Activated T-helper 1 cell treated with anti-CD3 and anti-CD28 coated beads, Interleukin-12 subunit alpha, Interleukin-12 subunit beta, Interleukin-2, Interleukin-4 antibody, amounts not matched to agents 30 ng/mL and 10 ng/mL and 1 ng/mL, durations not matched to agents 14 hours and 24 hours and 36 hours (primary cell): ENCODE measurements around the gene WDR47. TPM values are rescaled to one million over a fixed set of nuclear protein-coding genes. Genes with fewer than 3 reads are reported as not detected.
"Not testable (repeated sequence)": the region's sequence is repeated elsewhere in the genome, so short reads cannot be mapped to it uniquely, and the experiment has no call there.

Experiments
- DNase-seq: peaks from one replicate; pipeline ENCODE4 v3.0.0; 2021; ENCODE audit warnings: low spot score
- H3K27ac Mint-ChIP-seq: one replicate; pipeline ENCODE4 v1.8.0; 2021; ENCODE audit warnings: mild to moderate bottlenecking, mixed read lengths
- H3K27me3 Mint-ChIP-seq: one replicate; pipeline ENCODE4 v1.8.0; 2022; ENCODE audit warnings: mild to moderate bottlenecking, moderate library complexity, mixed read lengths; ENCODE audit not compliant: insufficient read depth
- H3K36me3 Mint-ChIP-seq: one replicate; pipeline ENCODE4 v1.8.0; 2021; ENCODE audit warnings: low read depth, mixed read lengths
- H3K4me1 Mint-ChIP-seq: one replicate; pipeline ENCODE4 v1.8.0; 2021; ENCODE audit warnings: low read depth, mixed read lengths
- H3K4me3 Mint-ChIP-seq: one replicate; pipeline ENCODE4 v1.8.0; 2021; ENCODE audit warnings: mild to moderate bottlenecking, moderate library complexity, mixed read lengths
- H3K9me3 Mint-ChIP-seq: one replicate; pipeline ENCODE4 v1.8.0; 2021; ENCODE audit warnings: mixed read lengths
- intact Hi-C: fragments of 100-400 bp; cut with micrococcal nuclease; formaldehyde crosslinking; loops from one replicate; pipeline ENCODE4 v1.15.1; 2024
- total RNA-seq: library from RNA; stranded (reverse); gene quantifications from 2 replicates; pipeline ENCODE4 v1.2.3, GENCODE V29; 2022

WDR47 gene
- total RNA-seq, 1 donor from 2014 or later: 14.4 TPM

DNA sequence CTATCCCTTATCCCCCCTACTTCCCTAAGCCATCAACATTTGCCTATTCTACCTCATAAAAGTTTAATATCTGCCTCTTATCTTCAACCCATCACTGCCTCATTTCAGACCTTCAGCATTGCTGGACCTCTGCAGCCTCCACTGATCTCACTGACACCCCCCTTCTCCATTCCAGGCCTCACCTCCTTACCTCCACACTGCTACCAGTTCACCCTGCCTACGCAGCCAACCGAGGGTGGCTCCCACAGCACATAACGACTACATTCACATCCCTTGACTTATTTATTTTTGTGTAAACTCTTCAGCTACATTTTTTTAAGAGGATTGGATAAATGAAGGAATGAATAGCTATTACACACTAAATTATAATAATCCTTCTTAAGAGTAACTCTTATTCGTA, 92.9 kb downstream of the WDR47 start:
- Mint-ChIP-seq H3K4me1 (peaks cover 15% of the 10 kb centered on the region), H3K9me3 (no peaks in the 10 kb centered on the region), H3K4me3 (no peak overlapping the region), H3K27me3 (peaks cover 2% of the 10 kb centered on the region), H3K27ac (no peak overlapping the region), H3K36me3 (peaks cover 25% of the 10 kb centered on the region)
- intact Hi-C loops: no loop called here
- no peak for DNase-seq

- Mint-ChIP-seq H3K27me3 (no peaks in the 10 kb centered on the region), H3K36me3 (peaks cover 25% of the 10 kb centered on the region), H3K4me1 (peaks cover 6% of the 10 kb centered on the region), H3K4me3 (no peak overlapping the region), H3K9me3 (no peaks in the 10 kb centered on the region), H3K27ac (no peak overlapping the region)
- intact Hi-C loops: no loop called here
- DNase-seq: no peak
These were observed 93.9 kb downstream of the WDR47 start for GRCh38 chr1:108947871-108948525.

GRCh38 chr1:108936170-108936569, 105.7 kb downstream of the WDR47 start:
- no peaks in the 10 kb centered on the region for H3K4me1 Mint-ChIP-seq

GRCh38 chr1:108933944-108934343, 108.0 kb downstream of the WDR47 start:
- DNase-seq: no peak
- intact Hi-C loops: no loop called here
- H3K4me1 Mint-ChIP-seq: no peaks in the 10 kb centered on the region
- H3K27ac Mint-ChIP-seq: no peak overlapping the region
- H3K4me3 Mint-ChIP-seq: no peak overlapping the region
- H3K9me3 Mint-ChIP-seq: no peaks in the 10 kb centered on the region
- H3K27me3 Mint-ChIP-seq: no peaks in the 10 kb centered on the region
- H3K36me3 Mint-ChIP-seq: peaks cover 47% of the 10 kb centered on the region

More at GRCh38 chr1:108936170-108936569, 105.7 kb downstream of the WDR47 start:
- DNase-seq: no peak
- no peaks in the 10 kb centered on the region for H3K27me3 Mint-ChIP-seq
- no peak overlapping the region for H3K4me3 Mint-ChIP-seq
- peaks cover 42% of the 10 kb centered on the region for H3K36me3 Mint-ChIP-seq
- H3K27ac Mint-ChIP-seq: no peak overlapping the region
- intact Hi-C loops: no loop called here
- H3K9me3 Mint-ChIP-seq: no peaks in the 10 kb centered on the region

DNA sequence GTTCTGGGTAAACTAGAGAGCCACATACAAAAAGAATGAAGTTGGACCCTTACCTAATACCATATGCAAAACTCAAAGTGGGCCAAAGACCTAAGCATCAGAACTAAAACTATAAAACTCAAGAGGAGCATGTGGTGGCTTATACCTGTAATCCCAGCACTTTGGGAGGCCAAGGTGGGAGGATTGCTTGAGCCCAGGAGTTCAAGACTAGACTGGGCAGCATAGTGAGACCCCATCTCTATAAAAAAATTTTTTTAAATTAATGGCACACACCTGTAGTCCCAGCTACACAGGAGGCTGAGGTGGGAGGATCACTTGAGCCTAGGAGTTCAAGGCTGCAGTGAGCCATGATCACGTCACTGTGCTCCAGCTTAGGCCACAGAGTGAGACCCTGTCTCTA, 114.3 kb downstream of the WDR47 start:
- DNase-seq, H3K4me1 Mint-ChIP-seq, intact Hi-C loops, H3K27me3 Mint-ChIP-seq, H3K27ac Mint-ChIP-seq, H3K9me3 Mint-ChIP-seq, H3K4me3 Mint-ChIP-seq: not testable (repeated sequence)
- H3K36me3 Mint-ChIP-seq: peaks cover 28% of the 10 kb centered on the region

DNA sequence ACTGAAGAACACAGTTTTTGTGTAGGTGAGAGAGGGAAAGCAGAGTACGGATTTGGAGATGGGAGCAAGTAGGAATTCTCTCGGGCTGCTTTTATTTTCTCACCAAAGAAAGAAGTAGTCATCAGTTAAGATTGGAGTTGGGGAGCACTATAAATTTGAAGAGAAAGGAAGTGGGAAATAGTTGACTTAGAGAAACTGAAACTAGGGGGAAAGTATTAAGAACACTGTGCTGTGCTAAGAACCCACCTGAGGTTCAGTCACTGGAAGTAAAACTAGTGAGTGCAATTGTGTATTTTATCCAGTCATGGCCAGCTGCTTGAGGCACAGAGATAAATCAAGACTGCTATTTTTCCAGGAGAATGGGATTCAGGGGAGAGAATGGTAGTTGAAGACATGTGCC, 116.0 kb downstream of the WDR47 start:
- Mint-ChIP-seq H3K4me3 (no peak overlapping the region), H3K27ac (no peak overlapping the region), H3K27me3 (no peaks in the 10 kb centered on the region), H3K9me3 (no peaks in the 10 kb centered on the region), H3K4me1 (no peaks in the 10 kb centered on the region), H3K36me3 (peaks cover 26% of the 10 kb centered on the region)
- DNase-seq: no peak
- intact Hi-C loops: no loop called here

Other genes with a start within 250 kb of the WDR47 start
- not detected in 2 replicates for gene AKNAD1, start 185.0 kb downstream of the WDR47 start, total RNA-seq
- gene GPSM2, start 165.1 kb downstream of the WDR47 start, total RNA-seq: 8.4 and 9.5 TPM in 2 replicates
- gene CLCC1, start 78.6 kb downstream of the WDR47 start, total RNA-seq: 23.1 and 23.4 TPM in 2 replicates
- gene TAF13, start 33.9 kb upstream of the WDR47 start, total RNA-seq: 28.8 and 32.6 TPM in 2 replicates
- 26.2 and 27.6 TPM in 2 replicates for gene TMEM167B, start 48.7 kb upstream of the WDR47 start, total RNA-seq
- gene ELAPOR1, start 72.0 kb upstream of the WDR47 start, total RNA-seq: 32.7 and 38.5 TPM in 2 replicates
- 147 and 154 TPM in 2 replicates for gene SARS1, start 171.8 kb upstream of the WDR47 start, total RNA-seq
- gene CELSR2, start 207.4 kb upstream of the WDR47 start, total RNA-seq: 4.1 and 4.9 TPM in 2 replicates
- 3.6 and 5.5 TPM in 2 replicates for gene PSRC1, start 241.0 kb upstream of the WDR47 start, total RNA-seq